ENCODE data around the gene COL27A1.
"Not testable (repeated sequence)": the region's sequence is repeated elsewhere in the genome, so short reads cannot be mapped to it uniquely, and the experiment has no call there.

COL27A1 gene

GRCh38 chr9:114308361-114308950 is 153.1 kb downstream of the COL27A1 start:
- no peak for DNase-seq (ENCODE audit: low read depth)

GRCh38 chr9:114309096-114309495 is 153.8 kb downstream of the COL27A1 start:
- no peak for DNase-seq (ENCODE audit: low read depth)

GRCh38 chr9:114310471-114311450 is 155.4 kb downstream of the COL27A1 start:
- DNase-seq (ENCODE audit: low read depth) = no peak

GRCh38 chr9:114311571-114312512 is 156.5 kb downstream of the COL27A1 start:
- DNase-seq (ENCODE audit: low read depth) = no peak

GRCh38 chr9:114312513-114312875 is 157.2 kb downstream of the COL27A1 start:
- no peak for DNase-seq (ENCODE audit: low read depth)

GRCh38 chr9:114313186-114313585 is 157.8 kb downstream of the COL27A1 start:
- DNase-seq (ENCODE audit: low read depth) = no peak

GRCh38 chr9:114314256-114314867 is 159.0 kb downstream of the COL27A1 start:
- DNase-seq (ENCODE audit: low read depth) = no peak

- DNase-seq (ENCODE audit: low read depth) = no peak
These were observed 159.8 kb downstream of the COL27A1 start for GRCh38 chr9:114314881-114315722.

GRCh38 chr9:114315723-114316363 is 160.5 kb downstream of the COL27A1 start:
- DNase-seq (ENCODE audit: low read depth) = no peak

GRCh38 chr9:114316605-114317230 is 161.4 kb downstream of the COL27A1 start:
- DNase-seq (ENCODE audit: low read depth) = no peak

GRCh38 chr9:114317665-114318357 is 162.5 kb downstream of the COL27A1 start:
- no peak for DNase-seq (ENCODE audit: low read depth)

GRCh38 chr9:114318416-114318815 is 163.1 kb downstream of the COL27A1 start:
- DNase-seq (ENCODE audit: low read depth) = no peak

GRCh38 chr9:114319147-114319546 is 163.8 kb downstream of the COL27A1 start:
- DNase-seq (ENCODE audit: low read depth) = no peak

GRCh38 chr9:114320710-114321109 is 165.4 kb downstream of the COL27A1 start:
- DNase-seq (ENCODE audit: low read depth) = not testable (repeated sequence)

- no peak for DNase-seq (ENCODE audit: low read depth)
These were observed 166.4 kb downstream of the COL27A1 start for GRCh38 chr9:114321759-114322158.

- DNase-seq (ENCODE audit: low read depth) = not testable (repeated sequence)
These were observed 167.0 kb downstream of the COL27A1 start for GRCh38 chr9:114322160-114322818.

- DNase-seq (ENCODE audit: low read depth) = not testable (repeated sequence)
These were observed 167.6 kb downstream of the COL27A1 start, which contains the start of gene ORM1 for GRCh38 chr9:114322831-114323531. Gene ORM1, plus strand, starts transcription at chr9:114323098. Its CDS starts 36 bp downstream, at chr9:114323134.

- not testable (repeated sequence) for DNase-seq (ENCODE audit: low read depth)
These were observed 168.5 kb downstream of the COL27A1 start for GRCh38 chr9:114323849-114324248.
